BJ (cell line): ENCODE results near the gene U2AF2. TPM values are rescaled to one million over a fixed set of nuclear protein-coding genes. Genes with fewer than 3 reads are reported as not detected.

ENCODE experiments used
- CTCF ChIA-PET: fragments of 350-600 bp; formaldehyde crosslinking; extraction: SDS; loops from one replicate; lab custom pipeline; 2021; ENCODE audit warnings: antibody characterized with exemption, inconsistent platforms; lab: Yijun Ruan, JAX
- POLR2A ChIA-PET: fragments of 300-600 bp; sonication (Branson Sonifier 250); formaldehyde crosslinking; extraction: SDS; loops from one replicate; lab custom pipeline; 2021; ENCODE audit warnings: antibody characterized with exemption; lab: Charles Lee
- DNase-seq: peaks from one replicate; pipeline ENCODE4 v3.0.0-alpha.2; 2011; ENCODE audit warnings: low read depth
- H3K27me3 ChIP-seq: 2 replicates; pipeline ENCODE4 v1.6.0; 2011; ENCODE audit warnings: low read length; ENCODE audit not compliant: control insufficient read depth, insufficient read depth
- H3K36me3 ChIP-seq: 2 replicates; pipeline ENCODE4 v1.5.1; 2011; ENCODE audit warnings: low read length; ENCODE audit not compliant: control insufficient read depth, insufficient read depth
- H3K4me3 ChIP-seq: 2 replicates; pipeline ENCODE4 v1.5.1; 2011; ENCODE audit warnings: low read depth, mild to moderate bottlenecking, control low read depth, low read length
- polyA plus RNA-seq: library from polyadenylated mRNA; depleted of rRNA; stranded (reverse); fragments of >200 nt; gene quantifications from 2 replicates; pipeline ENCODE4 v1.2.3, GENCODE V29; 2011
- TF ChIP-seq, protein P1 (sequence below): IDR thresholded peaks from 2 replicates; pipeline ENCODE4 v1.5.1; 2011; ENCODE audit warnings: low read depth, mild to moderate bottlenecking, control low read depth, inconsistent platforms, low read length, moderate library complexity; ENCODE audit not compliant: insufficient read depth

Gene U2AF2
- polyA plus RNA-seq, 1 experiment, result 170 TPM

DNA sequence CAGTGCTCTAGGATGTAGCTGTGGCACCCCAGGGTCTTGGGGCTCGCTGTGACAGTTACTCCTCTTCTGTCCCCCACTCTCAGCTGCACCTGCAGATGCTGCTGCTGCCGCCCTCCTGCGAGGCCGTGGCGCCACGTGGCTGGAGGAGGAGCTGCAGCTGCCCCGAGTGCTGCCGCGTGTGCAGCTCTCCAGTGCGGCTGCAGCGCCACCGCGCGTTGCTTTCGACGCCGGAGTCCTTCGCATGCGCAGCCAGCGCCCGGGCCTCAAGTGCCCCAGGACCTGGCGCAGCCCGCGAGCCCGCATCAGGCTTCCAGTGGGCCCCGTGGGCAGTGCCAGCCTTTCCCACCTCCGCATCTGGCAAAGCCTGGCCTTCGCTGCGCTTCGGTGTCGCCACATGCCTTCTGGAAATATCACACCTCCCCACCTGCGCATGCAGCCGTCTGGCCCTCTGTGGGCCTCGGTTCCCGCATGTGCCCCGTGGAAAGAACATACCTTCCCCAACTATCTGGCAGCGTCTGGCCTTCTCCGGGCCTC lies 14.7 kb upstream of the U2AF2 start:
- DNase-seq, result no peak
- Histone ChIP-seq H3K4me3 (peak overlapping the region; percentile 75), H3K27me3 (no peaks in the 10 kb centered on the region), H3K36me3 (peaks cover 2% of the 10 kb centered on the region)
- ChIA-PET CTCF (interaction anchor here (0.8 to 2.5 kb wide), 5 partner anchors 13 to 35 kb away, joined by 3 to 9 read pairs (median 3); partner anchors contain the start of genes U2AF2 and ZNF865), POLR2A (interaction anchor here (0.9 kb wide), 1 partner anchor 14 kb away, joined by 4 read pairs; no protein-coding TSS in a partner anchor)
- TF ChIP-seq, protein P1, sequence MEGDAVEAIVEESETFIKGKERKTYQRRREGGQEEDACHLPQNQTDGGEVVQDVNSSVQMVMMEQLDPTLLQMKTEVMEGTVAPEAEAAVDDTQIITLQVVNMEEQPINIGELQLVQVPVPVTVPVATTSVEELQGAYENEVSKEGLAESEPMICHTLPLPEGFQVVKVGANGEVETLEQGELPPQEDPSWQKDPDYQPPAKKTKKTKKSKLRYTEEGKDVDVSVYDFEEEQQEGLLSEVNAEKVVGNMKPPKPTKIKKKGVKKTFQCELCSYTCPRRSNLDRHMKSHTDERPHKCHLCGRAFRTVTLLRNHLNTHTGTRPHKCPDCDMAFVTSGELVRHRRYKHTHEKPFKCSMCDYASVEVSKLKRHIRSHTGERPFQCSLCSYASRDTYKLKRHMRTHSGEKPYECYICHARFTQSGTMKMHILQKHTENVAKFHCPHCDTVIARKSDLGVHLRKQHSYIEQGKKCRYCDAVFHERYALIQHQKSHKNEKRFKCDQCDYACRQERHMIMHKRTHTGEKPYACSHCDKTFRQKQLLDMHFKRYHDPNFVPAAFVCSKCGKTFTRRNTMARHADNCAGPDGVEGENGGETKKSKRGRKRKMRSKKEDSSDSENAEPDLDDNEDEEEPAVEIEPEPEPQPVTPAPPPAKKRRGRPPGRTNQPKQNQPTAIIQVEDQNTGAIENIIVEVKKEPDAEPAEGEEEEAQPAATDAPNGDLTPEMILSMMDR, result peak; percentile 60

DNA sequence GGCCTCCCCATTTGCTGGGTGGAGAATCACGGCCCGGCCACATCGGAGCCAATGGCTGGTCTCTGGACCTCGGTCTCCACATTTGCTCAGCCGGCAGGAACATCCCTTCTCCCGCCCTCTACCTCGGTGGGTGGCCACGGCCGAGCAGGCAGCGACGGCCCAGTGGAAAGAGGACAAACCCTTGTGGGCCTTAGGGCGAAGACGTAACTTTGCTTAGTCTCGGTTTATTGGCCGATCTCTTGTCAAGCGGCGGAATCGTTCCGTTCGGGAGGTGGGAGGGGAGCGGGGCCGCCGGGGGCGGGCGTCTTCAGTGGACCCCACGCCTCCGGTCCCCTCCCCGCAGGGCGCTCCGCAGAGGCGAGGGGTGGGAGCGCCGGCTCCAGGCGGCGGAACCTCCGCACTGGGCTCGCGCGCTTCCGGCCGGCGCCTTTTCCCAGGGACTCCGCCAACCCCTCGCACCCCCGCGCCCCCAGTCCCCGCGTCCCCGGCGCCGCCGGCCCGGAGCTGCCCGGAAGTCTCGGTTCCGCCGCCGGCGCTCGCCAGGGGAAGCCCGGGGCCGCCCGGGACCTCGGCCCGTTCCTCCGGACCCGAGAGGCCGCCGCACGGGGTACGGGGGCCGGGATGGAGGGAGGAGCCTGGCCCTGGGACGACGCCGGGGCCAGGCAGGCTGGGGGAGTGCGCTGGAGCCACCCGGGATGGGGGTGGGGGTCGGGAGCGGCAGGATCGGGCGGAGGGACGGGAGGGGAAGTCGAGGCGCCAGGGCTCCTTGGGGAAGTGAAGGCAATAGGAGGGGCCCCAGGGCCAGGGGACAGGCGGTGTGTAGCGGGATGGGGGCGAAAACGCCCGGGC lies 14.0 kb upstream of the U2AF2 start, which contains the start of gene ZNF580:
Gene ZNF580 (plus strand): TSS at position 426 of the 849 bp plus-strand sequence. CDS start 1,507 bp downstream, outside the sequence.
- ChIA-PET CTCF (interaction anchor here (1.4 to 2.5 kb wide), 3 partner anchors 14 to 31 kb away, joined by 3 to 9 read pairs (median 8); partner anchors contain the start of gene U2AF2), POLR2A (interaction anchor here (0.6 to 0.9 kb wide), 2 partner anchors 13 to 162 kb away, joined by 3 to 4 read pairs; no protein-coding TSS in a partner anchor)
- peak within 1 kb of the TSS; percentile 75 for H3K4me3 ChIP-seq
- TF ChIP-seq, protein P1, result no peak
- peaks cover 5% of the 10 kb centered on the region for H3K36me3 ChIP-seq
- H3K27me3 ChIP-seq, result no peaks in the 10 kb centered on the region
- DNase-seq, result no peak

DNA sequence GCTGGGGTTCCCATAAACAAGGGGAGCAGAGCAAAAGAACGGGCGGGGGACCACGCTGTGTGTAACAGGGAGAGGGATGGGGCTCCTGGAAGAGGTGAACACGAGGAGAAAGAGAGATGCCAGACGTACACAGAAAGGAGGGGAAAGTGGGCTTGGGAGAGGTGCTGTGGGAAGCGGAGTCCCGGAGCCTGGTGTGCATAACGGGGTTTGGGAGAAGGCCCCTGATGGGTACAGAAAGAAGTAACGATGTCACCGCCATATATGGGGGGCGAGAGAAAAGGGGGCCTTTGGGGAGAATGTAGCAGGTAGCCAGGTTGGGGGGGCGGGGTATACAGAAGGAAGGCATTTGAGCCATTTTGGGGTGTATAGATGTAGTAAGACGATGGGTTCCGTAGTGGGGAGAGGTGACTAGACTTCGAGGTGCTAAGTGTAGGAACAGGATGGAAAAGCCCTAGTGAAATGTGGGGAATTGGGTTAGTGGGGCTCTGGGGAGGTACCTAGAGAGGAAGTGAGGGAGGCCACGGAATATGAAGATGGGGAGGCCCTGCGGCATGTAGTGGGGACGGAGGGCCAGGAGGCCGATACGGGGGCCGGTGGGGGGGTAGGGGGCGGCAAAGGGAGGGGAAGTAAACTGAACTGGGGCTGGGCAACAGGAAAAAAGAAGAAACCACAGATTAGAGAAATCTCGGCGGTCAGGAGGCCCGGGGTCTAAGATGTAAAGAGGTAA lies 13.2 kb upstream of the U2AF2 start:
- TF ChIP-seq, protein P1, result no peak
- no peaks in the 10 kb centered on the region for H3K27me3 ChIP-seq
- no peak for DNase-seq
- POLR2A ChIA-PET, result interaction anchor here (0.6 kb wide), 1 partner anchor 163 kb away, joined by 3 read pairs; no protein-coding TSS in a partner anchor
- CTCF ChIA-PET, result interaction anchor here (0.9 to 2.7 kb wide), 3 partner anchors 9 to 35 kb away, joined by 3 to 11 read pairs (median 9); partner anchors contain the start of gene U2AF2
- peak overlapping the region; percentile 75 for H3K4me3 ChIP-seq
- peaks cover 5% of the 10 kb centered on the region for H3K36me3 ChIP-seq

DNA sequence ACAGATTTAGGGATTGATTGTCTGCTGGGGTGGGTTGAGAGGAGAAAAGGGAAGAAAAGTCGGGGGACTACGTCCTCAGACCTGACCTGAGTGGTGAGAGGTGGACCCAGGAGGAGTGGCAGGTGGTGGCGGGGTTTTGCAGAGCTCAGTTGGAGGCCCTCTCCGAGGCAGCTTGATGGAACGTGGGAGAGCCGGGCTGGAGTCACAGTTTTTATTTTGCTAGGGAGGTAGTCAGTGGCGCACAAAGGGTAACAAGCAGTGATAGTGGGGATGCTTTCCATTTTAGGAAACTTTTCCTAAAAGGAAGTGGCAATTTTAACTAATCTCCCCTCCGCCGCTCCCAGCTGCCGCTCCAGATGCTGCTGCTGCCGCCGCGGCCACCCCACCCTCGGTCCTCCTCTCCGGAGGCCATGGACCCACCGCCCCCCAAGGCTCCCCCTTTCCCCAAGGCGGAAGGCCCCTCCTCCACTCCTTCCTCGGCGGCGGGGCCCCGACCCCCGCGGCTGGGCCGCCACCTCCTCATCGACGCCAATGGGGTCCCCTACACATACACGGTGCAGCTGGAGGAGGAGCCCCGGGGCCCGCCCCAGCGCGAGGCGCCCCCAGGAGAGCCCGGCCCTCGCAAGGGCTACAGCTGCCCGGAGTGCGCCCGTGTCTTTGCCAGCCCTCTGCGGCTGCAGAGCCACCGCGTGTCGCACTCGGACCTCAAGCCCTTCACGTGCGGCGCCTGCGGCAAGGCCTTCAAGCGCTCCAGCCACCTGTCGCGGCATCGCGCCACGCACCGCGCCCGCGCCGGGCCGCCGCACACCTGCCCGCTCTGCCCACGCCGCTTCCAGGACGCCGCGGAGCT lies 12.5 kb upstream of the U2AF2 start:
- TF ChIP-seq, protein P1, result no peak
- no peak for DNase-seq
- H3K36me3 ChIP-seq, result peaks cover 5% of the 10 kb centered on the region
- ChIA-PET POLR2A (no interaction called here), CTCF (interaction anchor here (0.9 to 2.7 kb wide), 4 partner anchors 10 to 36 kb away, joined by 3 to 11 read pairs (median 6); partner anchors contain the start of gene U2AF2)
- H3K27me3 ChIP-seq, result no peaks in the 10 kb centered on the region
- peak overlapping the region; percentile 75 for H3K4me3 ChIP-seq
